DOHH2 (cell line): Measurements from ENCODE around the gene PPP2R2D.

Experiments used
- H3F3A ChIP-seq: fragments of 200-600 bp; sonication (generic), shearing (Covaris generic); 2 replicates; pipeline ENCODE4 v1.6.0; 2016; ENCODE audit warnings: antibody characterized with exemption, mild to moderate bottlenecking; ENCODE audit not compliant: control insufficient read depth, insufficient read depth
- H3K27ac ChIP-seq: fragments of 200-600 bp; sonication (generic); 2 replicates; pipeline ENCODE4 v1.5.1; 2014; ENCODE audit warnings: low read depth, mild to moderate bottlenecking, low read length, moderate library complexity
- H3K27me3 ChIP-seq: fragments of 200-600 bp; sonication (generic); 2 replicates; pipeline ENCODE4 v1.6.1; 2014; ENCODE audit warnings: mild to moderate bottlenecking, low read length, mixed read lengths; ENCODE audit not compliant: control insufficient read depth
- H3K36me3 ChIP-seq: fragments of 200-600 bp; sonication (generic); 2 replicates; pipeline ENCODE4 v1.6.1; 2014; ENCODE audit warnings: mild to moderate bottlenecking, low read length, moderate library complexity, mixed read lengths; ENCODE audit not compliant: control insufficient read depth
- H3K4me1 ChIP-seq: fragments of 200-600 bp; sonication (generic); 2 replicates; pipeline ENCODE4 v1.6.1; 2014; ENCODE audit warnings: mild to moderate bottlenecking, low read length, mixed read lengths; ENCODE audit not compliant: control insufficient read depth
- H3K4me2 ChIP-seq: fragments of 200-600 bp; sonication (generic); 2 replicates; pipeline ENCODE4 v1.6.0; 2014; ENCODE audit warnings: mild to moderate bottlenecking, low read length, moderate library complexity
- H3K4me3 ChIP-seq: fragments of 200-600 bp; sonication (generic); 2 replicates; pipeline ENCODE4 v1.5.1; 2014; ENCODE audit warnings: mild to moderate bottlenecking, low read length, mixed read lengths
- H3K79me2 ChIP-seq: fragments of 200-600 bp; sonication (generic); 2 replicates; pipeline ENCODE4 v1.6.1; 2014; ENCODE audit warnings: mild to moderate bottlenecking, low read length, mixed read lengths; ENCODE audit not compliant: control insufficient read depth
- H3K9me2 ChIP-seq: fragments of 200-600 bp; sonication (generic); replicated peaks from 2 replicates; pipeline ENCODE4 v1.6.1; 2014; ENCODE audit warnings: mild to moderate bottlenecking, low read length, mixed read lengths; ENCODE audit not compliant: control insufficient read depth
- H3K9me3 ChIP-seq: fragments of 200-600 bp; sonication (generic); 2 replicates; pipeline ENCODE4 v1.6.1; 2014; ENCODE audit warnings: antibody characterized with exemption, low read length, mixed read lengths; ENCODE audit not compliant: control insufficient read depth, insufficient read depth
- H4K20me1 ChIP-seq: fragments of 200-600 bp; sonication (generic); 2 replicates; pipeline ENCODE4 v1.6.0; 2014; ENCODE audit warnings: low read depth, mild to moderate bottlenecking, antibody characterized with exemption, low read length, moderate library complexity; ENCODE audit not compliant: control insufficient read depth, insufficient read depth
- CTCF ChIP-seq: fragments of 200-600 bp; sonication (generic); IDR thresholded peaks from one replicate; pipeline ENCODE4 v1.5.1; 2014; ENCODE audit warnings: antibody characterized with exemption, mild to moderate bottlenecking, low read depth, low read length; ENCODE audit not compliant: poor library complexity, severe bottlenecking
- EZH2phosphoT487 ChIP-seq: fragments of 200-600 bp; sonication (generic); IDR thresholded peaks from 2 replicates; pipeline ENCODE4 v1.6.1; 2017; ENCODE audit warnings: borderline replicate concordance, mild to moderate bottlenecking, antibody characterized with exemption, low read length, moderate library complexity, mixed read lengths

PPP2R2D gene

GRCh38 chr10:131889755-131890154 is 11.1 kb upstream of the PPP2R2D start:
- H3K4me2 ChIP-seq = no peak overlapping the region
- H3K4me3 ChIP-seq = no peak overlapping the region
- H3F3A ChIP-seq = no peaks in the 10 kb centered on the region
- H3K4me1 ChIP-seq = no peaks in the 10 kb centered on the region
- H4K20me1 ChIP-seq = no peaks in the 10 kb centered on the region
- no peaks in the 10 kb centered on the region for H3K79me2 ChIP-seq
- no peaks in the 10 kb centered on the region for H3K9me2 ChIP-seq
- no peak overlapping the region for H3K27ac ChIP-seq
- no peaks in the 10 kb centered on the region for H3K9me3 ChIP-seq
- TF ChIP-seq CTCF = no peak
- TF ChIP-seq EZH2phosphoT487 = no peak
- no peaks in the 10 kb centered on the region for H3K36me3 ChIP-seq
- H3K27me3 ChIP-seq = no peaks in the 10 kb centered on the region

- Histone ChIP-seq H3K4me2 (no peak overlapping the region), H3F3A (no peaks in the 10 kb centered on the region), H3K4me3 (no peak overlapping the region), H3K27me3 (no peaks in the 10 kb centered on the region), H4K20me1 (no peaks in the 10 kb centered on the region), H3K9me3 (no peaks in the 10 kb centered on the region), H3K36me3 (no peaks in the 10 kb centered on the region), H3K79me2 (no peaks in the 10 kb centered on the region), H3K9me2 (no peaks in the 10 kb centered on the region), H3K27ac (no peak overlapping the region), H3K4me1 (no peaks in the 10 kb centered on the region)
- no peak for TF ChIP-seq EZH2phosphoT487
- no peak for TF ChIP-seq CTCF
Measured at GRCh38 chr10:131890276-131891195, 10.3 kb upstream of the PPP2R2D start.

- H3K4me3 ChIP-seq = no peak overlapping the region
- no peaks in the 10 kb centered on the region for H3K4me1 ChIP-seq
- H3K79me2 ChIP-seq = no peaks in the 10 kb centered on the region
- no peaks in the 10 kb centered on the region for H3F3A ChIP-seq
- H3K27ac ChIP-seq = no peak overlapping the region
- H3K4me2 ChIP-seq = no peak overlapping the region
- no peaks in the 10 kb centered on the region for H3K27me3 ChIP-seq
- H3K36me3 ChIP-seq = no peaks in the 10 kb centered on the region
- TF ChIP-seq CTCF = no peak
- TF ChIP-seq EZH2phosphoT487 = no peak
- H3K9me2 ChIP-seq = no peaks in the 10 kb centered on the region
- no peaks in the 10 kb centered on the region for H4K20me1 ChIP-seq
- no peaks in the 10 kb centered on the region for H3K9me3 ChIP-seq
Measured at GRCh38 chr10:131891196-131891928, 9.4 kb upstream of the PPP2R2D start.
